A549 (cell line): ENCODE data around the gene AFAP1. TPM values are rescaled to one million over a fixed set of nuclear protein-coding genes. Genes with fewer than 3 reads are reported as not detected.
A peak's percentile ranks its signal among the peaks of the same experiment; 100 is the strongest.

Experiments
- ATAC-seq, 2 experiments: fragments of 200-7000 bp in 1 of 2; fragments of >200 bp in 1 of 2; cut with Nextera tagmentation in 1 of 2; cut with Tn5 transposase in 1 of 2; 3 replicates each; pipeline versions ENCODE4 v1.8.0 to v1.9.1; 2018 to 2020; ENCODE audit warnings: mild to moderate bottlenecking in 1 of 2, moderate library complexity in 1 of 2
- CTCF ChIA-PET: fragments of 300-600 bp; sonication (Branson Sonifier 250); formaldehyde crosslinking; extraction: SDS; loops from one replicate; lab custom pipeline; 2021; ENCODE audit warnings: antibody characterized with exemption, inconsistent platforms; lab: Yijun Ruan, JAX
- POLR2A ChIA-PET: fragments of 350-600 bp; formaldehyde crosslinking; extraction: SDS; loops from one replicate; lab custom pipeline; 2021; ENCODE audit warnings: antibody characterized with exemption, inconsistent platforms; lab: Yijun Ruan, JAX
- DNase-seq, 2 experiments: peaks; one replicate each; pipeline versions ENCODE4 v3.0.0 to v3.0.0-alpha.2; 2011 to 2016; ENCODE audit warnings: low read depth in 1 of 2, low spot score in 1 of 2
- FAIRE-seq: peaks from 2 replicates; lab custom pipeline; 2011; peaks lifted over from hg19 to GRCh38; lab: Jason Lieb, UNC
- H3K27ac ChIP-seq, 2 experiments: fragments of >200 bp; sonication (Bioruptor Twin); formaldehyde crosslinking; 3 replicates each; pipeline ENCODE4 v1.5.1; 2016 to 2017
- H3K4me1 ChIP-seq: fragments of >200 bp; sonication (Bioruptor Twin); formaldehyde crosslinking; 3 replicates; pipeline ENCODE4 v1.6.1; 2016
- H3K4me2 ChIP-seq: fragments of >200 bp; sonication (Bioruptor Twin); formaldehyde crosslinking; 3 replicates; pipeline ENCODE4 v1.6.1; 2016
- H3K4me3 ChIP-seq: fragments of >200 bp; sonication (Bioruptor Twin); formaldehyde crosslinking; 3 replicates; pipeline ENCODE4 v1.5.1; 2016
- H3K9me3 ChIP-seq: fragments of >200 bp; sonication (Bioruptor Twin); formaldehyde crosslinking; 3 replicates; pipeline ENCODE4 v1.6.1; 2016
- BHLHE40 ChIP-seq: IDR thresholded peaks from 2 replicates; pipeline ENCODE4 v1.6.1; 2012; ENCODE audit warnings: low read depth, low read length, inconsistent platforms
- CBX2 ChIP-seq: fragments of 200-600 bp; sonication (generic); IDR thresholded peaks from 2 replicates; pipeline ENCODE4 v1.6.1; 2016; ENCODE audit warnings: low read depth, mild to moderate bottlenecking, borderline replicate concordance
- CBX8 ChIP-seq: fragments of 200-600 bp; sonication (generic); IDR thresholded peaks from 2 replicates; pipeline ENCODE4 v1.6.1; 2016
- CHD2 ChIP-seq: fragments of 150-350 bp; IDR thresholded peaks from 2 replicates; pipeline ENCODE4 v1.6.1; 2014; ENCODE audit warnings: low read length; ENCODE audit not compliant: partially characterized antibody
- CHD4 ChIP-seq: fragments of 200-600 bp; sonication (generic); IDR thresholded peaks from 2 replicates; pipeline ENCODE4 v1.6.1; 2016; ENCODE audit warnings: antibody characterized with exemption, mild to moderate bottlenecking, borderline replicate concordance
- EHF ChIP-seq: fragments of 250-450 bp; sonication (Bioruptor Pico); IDR thresholded peaks from 2 replicates; pipeline ENCODE4 v1.5.0; 2020; ENCODE audit warnings: mild to moderate bottlenecking
- EHMT2 ChIP-seq: fragments of 200-600 bp; sonication (generic); IDR thresholded peaks from 2 replicates; pipeline ENCODE4 v1.6.1; 2016; ENCODE audit warnings: antibody characterized with exemption, low read depth, mild to moderate bottlenecking, moderate library complexity
- ESRRA ChIP-seq: fragments of 150-350 bp; IDR thresholded peaks from 2 replicates; pipeline ENCODE4 v1.6.1; 2014; ENCODE audit warnings: mild to moderate bottlenecking, low read length, borderline replicate concordance
- FOSB ChIP-seq: fragments of 250-450 bp; sonication (Bioruptor Pico); IDR thresholded peaks from 2 replicates; pipeline ENCODE4 v1.5.0; 2020; ENCODE audit warnings: mild to moderate bottlenecking, moderate library complexity
- FOXS1 ChIP-seq: fragments of 250-450 bp; sonication (Bioruptor Pico); IDR thresholded peaks from 2 replicates; pipeline ENCODE4 v1.5.0; 2020; ENCODE audit warnings: mild to moderate bottlenecking, moderate library complexity
- HDAC2 ChIP-seq: fragments of 200-600 bp; sonication (generic); IDR thresholded peaks from 2 replicates; pipeline ENCODE4 v1.6.1; 2016
- HEYL ChIP-seq: fragments of 250-450 bp; sonication (Bioruptor Pico); IDR thresholded peaks from 2 replicates; pipeline ENCODE4 v1.8.0; 2021; ENCODE audit warnings: mild to moderate bottlenecking, moderate library complexity
- HOXB13 ChIP-seq: fragments of 250-450 bp; sonication (Bioruptor Pico); IDR thresholded peaks from 2 replicates; pipeline ENCODE4 v1.5.0; 2020; ENCODE audit warnings: low read depth, mild to moderate bottlenecking, moderate library complexity
- HOXB5 ChIP-seq: fragments of 250-450 bp; sonication (Bioruptor Pico); IDR thresholded peaks from 2 replicates; pipeline ENCODE4 v1.5.0; 2020; ENCODE audit warnings: mild to moderate bottlenecking, moderate library complexity
- JUN ChIP-seq, 2 experiments: fragments of >200 bp; sonication (Bioruptor Twin); formaldehyde crosslinking; IDR thresholded peaks; 2 replicates in 1 of 2; 3 replicates in 1 of 2; pipeline ENCODE4 v1.6.1; 2016 to 2017
- JUNB ChIP-seq: fragments of >200 bp; sonication (Bioruptor Twin); formaldehyde crosslinking; IDR thresholded peaks from 2 replicates; pipeline ENCODE4 v1.6.1; 2016
- KDM1A ChIP-seq: fragments of 200-600 bp; sonication (generic); IDR thresholded peaks from 2 replicates; pipeline ENCODE4 v1.6.1; 2016; ENCODE audit warnings: low read depth, mild to moderate bottlenecking
- KDM5A ChIP-seq: fragments of 200-600 bp; sonication (generic); IDR thresholded peaks from 2 replicates; pipeline ENCODE4 v1.6.1; 2016; ENCODE audit warnings: antibody characterized with exemption, mild to moderate bottlenecking
- MYC ChIP-seq: IDR thresholded peaks from 2 replicates; pipeline ENCODE4 v1.6.1; 2012; ENCODE audit warnings: mild to moderate bottlenecking, inconsistent platforms, low read length, improper control_type of control experiment, borderline replicate concordance
- NFE2L2 ChIP-seq: fragments of 150-350 bp; conservative IDR thresholded peaks from 2 replicates; pipeline ENCODE4 v1.6.1; 2014; ENCODE audit warnings: low read length
- NR3C1 ChIP-seq: fragments of >200 bp; sonication (Bioruptor Twin); formaldehyde crosslinking; IDR thresholded peaks from 3 replicates; pipeline ENCODE4 v1.6.1; 2017
- PBX3 ChIP-seq: IDR thresholded peaks from 2 replicates; pipeline ENCODE4 v1.6.1; 2012
- POLR2AphosphoS2 ChIP-seq: conservative IDR thresholded peaks from 2 replicates; pipeline ENCODE4 v1.6.1; 2012; ENCODE audit warnings: low read length, improper control_type of control experiment, inconsistent platforms
- RCOR1 ChIP-seq: fragments of 150-350 bp; IDR thresholded peaks from 2 replicates; pipeline ENCODE4 v1.6.1; 2014; ENCODE audit warnings: antibody characterized with exemption, low read length, low read depth
- TFCP2L1 ChIP-seq: fragments of 250-450 bp; sonication (Bioruptor Pico); IDR thresholded peaks from 2 replicates; pipeline ENCODE4 v1.5.0; 2021; ENCODE audit warnings: mild to moderate bottlenecking
- ZFP36 ChIP-seq: fragments of 450-650 bp; IDR thresholded peaks from 2 replicates; pipeline ENCODE4 v1.6.1; 2014; ENCODE audit warnings: borderline replicate concordance; ENCODE audit not compliant: partially characterized antibody
- ZNF302 ChIP-seq: fragments of 250-450 bp; sonication (Bioruptor Pico); IDR thresholded peaks from 2 replicates; pipeline ENCODE4 v1.9.0; 2021; ENCODE audit warnings: inconsistent platforms, mild to moderate bottlenecking, moderate library complexity
- WGBS: methylation state at CpG from one replicate; pipeline ENCODE4 v1.1.6; 2017; ENCODE audit errors: missing lambda C conversion rate; 5-methylcytosine and 5-hydroxymethylcytosine counted together
- polyA plus RNA-seq, 4 experiments: library from polyadenylated mRNA; depleted of rRNA in 3 of 4; stranded (reverse); fragments of >200 nt; fragmentation: RNase III in 1 of 4; extraction: RNeasy Plus Mini Kit Qiagen cat#74134 plus additional on column Dnase treatment in 1 of 4; gene quantifications; 2 replicates in 3 of 4; 3 replicates in 1 of 4; pipeline ENCODE4 v1.2.3, GENCODE V29; 2011 to 2017
- TF ChIP-seq, protein P1 (sequence below): IDR thresholded peaks from 2 replicates; pipeline ENCODE4 v1.6.1; 2012; ENCODE audit warnings: low read depth, borderline replicate concordance
- TF ChIP-seq, protein P2 (sequence below): fragments of 450-650 bp; IDR thresholded peaks from 2 replicates; pipeline ENCODE4 v1.6.1; 2014; ENCODE audit warnings: antibody characterized with exemption

Gene AFAP1
- polyA plus RNA-seq, 2 of the 4 experiments (the other 2 are of a cell fraction): 25.4 to 29.6 TPM

- TF ChIP-seq ZNF302 (CRISPR knock-in tag) (no peak), FOSB (CRISPR knock-in tag) (no peak), TFCP2L1 (CRISPR knock-in tag) (no peak), MYC (no peak)
- Histone ChIP-seq H3K27ac (peak overlapping the region; percentile 84 to 85), H3K9me3 (no peaks in the 10 kb centered on the region), H3K4me2 (peak overlapping the region; percentile 82), H3K4me1 (peaks cover 72% of the 10 kb centered on the region), H3K4me3 (no peak overlapping the region)
- FAIRE-seq (no peak), DNase-seq (no peak), ATAC-seq (no peak)
- 57% methylated on average over 5 of the region's 5 CpGs for WGBS
- ChIA-PET POLR2A (no interaction called here), CTCF (interaction anchor here (0.9 kb wide), 1 partner anchor 20 kb away, joined by 3 read pairs; no protein-coding TSS in a partner anchor)
These were observed 115.4 kb downstream of the AFAP1 start for GRCh38 chr4:7824218-7824617.

- TF ChIP-seq, protein P1, sequence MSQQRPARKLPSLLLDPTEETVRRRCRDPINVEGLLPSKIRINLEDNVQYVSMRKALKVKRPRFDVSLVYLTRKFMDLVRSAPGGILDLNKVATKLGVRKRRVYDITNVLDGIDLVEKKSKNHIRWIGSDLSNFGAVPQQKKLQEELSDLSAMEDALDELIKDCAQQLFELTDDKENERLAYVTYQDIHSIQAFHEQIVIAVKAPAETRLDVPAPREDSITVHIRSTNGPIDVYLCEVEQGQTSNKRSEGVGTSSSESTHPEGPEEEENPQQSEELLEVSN: no peak
- TF ChIP-seq HDAC2: no peak
- no peak for TF ChIP-seq EHMT2
- no peak for TF ChIP-seq HEYL (CRISPR knock-in tag)
- TF ChIP-seq PBX3: no peak
- POLR2A ChIA-PET: no interaction called here
- peak; percentile 55 to 68; a peak in 5 of 6 replicates for ATAC-seq
- no peaks in the 10 kb centered on the region for H3K9me3 ChIP-seq
- peak in 1 of 2 experiments; percentile 51 for DNase-seq
- 22% methylated on average over 9 of the region's 9 CpGs for WGBS
- FAIRE-seq: no peak
- no peak overlapping the region for H3K4me3 ChIP-seq
- H3K4me1 ChIP-seq: peaks cover 72% of the 10 kb centered on the region
- H3K4me2 ChIP-seq: peak overlapping the region; percentile 82
- CTCF ChIA-PET: interaction anchor here (0.7 to 1.3 kb wide), 5 partner anchors 8 to 53 kb away, joined by 3 read pairs; no protein-coding TSS in a partner anchor
- peak overlapping the region; percentile 84 to 85 for H3K27ac ChIP-seq
These were observed 116.2 kb downstream of the AFAP1 start for GRCh38 chr4:7823416-7823824.

DNA sequence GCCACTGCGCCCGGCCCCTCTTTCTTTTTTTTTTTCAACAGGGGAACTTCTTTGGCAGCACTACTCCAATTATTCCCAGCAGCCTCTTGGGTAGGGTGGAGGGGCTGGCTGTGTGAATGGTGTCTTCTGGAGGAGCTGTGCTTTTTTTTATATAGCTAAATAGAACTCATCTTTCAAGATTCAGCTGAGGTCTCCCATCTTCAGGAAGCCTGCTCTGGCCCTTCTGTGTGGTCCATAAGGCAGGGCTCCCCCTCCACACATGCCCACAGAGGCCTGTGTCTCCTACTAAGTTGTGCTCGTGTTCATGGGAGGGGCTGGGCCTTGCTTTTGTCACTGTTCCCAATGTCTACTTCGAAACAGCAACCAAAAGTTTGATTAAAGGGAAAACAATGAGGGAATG is 116.8 kb downstream of the AFAP1 start:
- 85% methylated on average over 4 of the region's 4 CpGs for WGBS
- peak overlapping the region; percentile 84 to 85 for H3K27ac ChIP-seq
- CTCF ChIA-PET: interaction anchor here (0.7 to 1.3 kb wide), 4 partner anchors 9 to 54 kb away, joined by 3 read pairs; no protein-coding TSS in a partner anchor
- H3K4me1 ChIP-seq: peaks cover 72% of the 10 kb centered on the region
- no peak overlapping the region for H3K4me3 ChIP-seq
- TF ChIP-seq NFE2L2: no peak
- no peak for TF ChIP-seq CHD2
- TF ChIP-seq EHMT2: no peak
- TF ChIP-seq KDM5A: no peak
- no peak for TF ChIP-seq POLR2AphosphoS2
- TF ChIP-seq HOXB13: no peak
- no peak for TF ChIP-seq FOXS1
- no peak for TF ChIP-seq JUN (IDR thresholded peaks at IDR 0.05)
- TF ChIP-seq RCOR1: no peak
- TF ChIP-seq CBX8: no peak
- TF ChIP-seq NR3C1: no peak
- no peak for TF ChIP-seq CBX2
- no peak for TF ChIP-seq TFCP2L1 (CRISPR knock-in tag)
- TF ChIP-seq KDM1A: no peak
- ATAC-seq (no peak), FAIRE-seq (no peak), DNase-seq (no peak)
- peak overlapping the region; percentile 82 for H3K4me2 ChIP-seq
- POLR2A ChIA-PET: no interaction called here
- no peaks in the 10 kb centered on the region for H3K9me3 ChIP-seq

DNA sequence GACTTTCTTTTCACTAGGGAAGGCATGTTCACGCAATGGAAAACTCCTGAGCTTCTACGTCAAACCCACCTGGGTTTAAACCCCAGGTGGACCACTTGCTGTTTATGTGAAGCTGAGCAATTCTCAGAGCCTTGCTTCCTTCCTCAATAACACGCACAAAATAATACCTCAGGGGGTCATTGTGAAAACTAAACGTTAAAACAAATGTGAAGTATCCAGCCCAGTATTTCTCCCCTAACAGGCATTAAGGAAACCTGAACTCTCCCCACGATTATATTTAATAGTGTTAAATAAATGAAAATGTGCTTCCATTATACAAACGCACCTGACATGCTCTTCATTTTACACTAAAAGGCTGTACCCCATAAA is 117.5 kb downstream of the AFAP1 start:
- Histone ChIP-seq H3K27ac (peak overlapping the region; percentile 8 to 74; a peak in 5 of 6 replicates), H3K4me1 (peaks cover 75% of the 10 kb centered on the region), H3K4me3 (no peak overlapping the region), H3K9me3 (no peaks in the 10 kb centered on the region), H3K4me2 (no peak overlapping the region)
- DNase-seq: no peak
- ATAC-seq: no peak
- FAIRE-seq: no peak
- CTCF ChIA-PET: interaction anchor here (0.9 to 2.7 kb wide), 6 partner anchors 9 to 166 kb away, joined by 4 to 9 read pairs (median 8); no protein-coding TSS in a partner anchor
- POLR2A ChIA-PET: interaction anchor here (1.1 kb wide), 1 partner anchor 20 kb away, joined by 4 read pairs; no protein-coding TSS in a partner anchor
- WGBS: 84% methylated on average over 6 of the region's 6 CpGs
- TF ChIP-seq FOSB (CRISPR knock-in tag) (no peak), TFCP2L1 (CRISPR knock-in tag) (no peak), JUNB (no peak), JUN (IDR thresholded peaks at IDR 0.05) (no peak), HOXB5 (CRISPR knock-in tag) (no peak), CHD4 (no peak), ZFP36 (no peak), ESRRA (no peak), KDM1A (no peak), CBX2 (no peak), PBX3 (no peak), BHLHE40 (no peak), POLR2AphosphoS2 (no peak), EHF (CRISPR knock-in tag) (no peak)
- TF ChIP-seq, protein P2, sequence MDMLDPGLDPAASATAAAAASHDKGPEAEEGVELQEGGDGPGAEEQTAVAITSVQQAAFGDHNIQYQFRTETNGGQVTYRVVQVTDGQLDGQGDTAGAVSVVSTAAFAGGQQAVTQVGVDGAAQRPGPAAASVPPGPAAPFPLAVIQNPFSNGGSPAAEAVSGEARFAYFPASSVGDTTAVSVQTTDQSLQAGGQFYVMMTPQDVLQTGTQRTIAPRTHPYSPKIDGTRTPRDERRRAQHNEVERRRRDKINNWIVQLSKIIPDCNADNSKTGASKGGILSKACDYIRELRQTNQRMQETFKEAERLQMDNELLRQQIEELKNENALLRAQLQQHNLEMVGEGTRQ: no peak
